ENCODE data around the gene MYOM1. TPM values are rescaled to one million over a fixed set of nuclear protein-coding genes. Genes with fewer than 3 reads are reported as not detected.

Gene MYOM1
- total RNA-seq, 1 donor from 2014 or later, result 2.0 TPM

- TF ChIP-seq, protein P1, sequence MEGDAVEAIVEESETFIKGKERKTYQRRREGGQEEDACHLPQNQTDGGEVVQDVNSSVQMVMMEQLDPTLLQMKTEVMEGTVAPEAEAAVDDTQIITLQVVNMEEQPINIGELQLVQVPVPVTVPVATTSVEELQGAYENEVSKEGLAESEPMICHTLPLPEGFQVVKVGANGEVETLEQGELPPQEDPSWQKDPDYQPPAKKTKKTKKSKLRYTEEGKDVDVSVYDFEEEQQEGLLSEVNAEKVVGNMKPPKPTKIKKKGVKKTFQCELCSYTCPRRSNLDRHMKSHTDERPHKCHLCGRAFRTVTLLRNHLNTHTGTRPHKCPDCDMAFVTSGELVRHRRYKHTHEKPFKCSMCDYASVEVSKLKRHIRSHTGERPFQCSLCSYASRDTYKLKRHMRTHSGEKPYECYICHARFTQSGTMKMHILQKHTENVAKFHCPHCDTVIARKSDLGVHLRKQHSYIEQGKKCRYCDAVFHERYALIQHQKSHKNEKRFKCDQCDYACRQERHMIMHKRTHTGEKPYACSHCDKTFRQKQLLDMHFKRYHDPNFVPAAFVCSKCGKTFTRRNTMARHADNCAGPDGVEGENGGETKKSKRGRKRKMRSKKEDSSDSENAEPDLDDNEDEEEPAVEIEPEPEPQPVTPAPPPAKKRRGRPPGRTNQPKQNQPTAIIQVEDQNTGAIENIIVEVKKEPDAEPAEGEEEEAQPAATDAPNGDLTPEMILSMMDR (conservative IDR thresholded peaks at IDR 0.05), result peak; percentile 92
- Mint-ChIP-seq H3K9me3 (peaks cover 11% of the 10 kb centered on the region), H3K4me3 (peak overlapping the region; percentile 3), H3K27ac (peak overlapping the region; percentile 11), H3K27me3 (no peaks in the 10 kb centered on the region), H3K36me3 (peaks cover 5% of the 10 kb centered on the region), H3K4me1 (ENCODE audit: unreplicated experiment) (peaks cover 6% of the 10 kb centered on the region)
- peak; percentile 88 for DNase-seq (ENCODE audit: extremely low spot score, unreplicated experiment)
Observed at GRCh38 chr18:3129053-3129864, 90.5 kb downstream of the MYOM1 start.

DNA sequence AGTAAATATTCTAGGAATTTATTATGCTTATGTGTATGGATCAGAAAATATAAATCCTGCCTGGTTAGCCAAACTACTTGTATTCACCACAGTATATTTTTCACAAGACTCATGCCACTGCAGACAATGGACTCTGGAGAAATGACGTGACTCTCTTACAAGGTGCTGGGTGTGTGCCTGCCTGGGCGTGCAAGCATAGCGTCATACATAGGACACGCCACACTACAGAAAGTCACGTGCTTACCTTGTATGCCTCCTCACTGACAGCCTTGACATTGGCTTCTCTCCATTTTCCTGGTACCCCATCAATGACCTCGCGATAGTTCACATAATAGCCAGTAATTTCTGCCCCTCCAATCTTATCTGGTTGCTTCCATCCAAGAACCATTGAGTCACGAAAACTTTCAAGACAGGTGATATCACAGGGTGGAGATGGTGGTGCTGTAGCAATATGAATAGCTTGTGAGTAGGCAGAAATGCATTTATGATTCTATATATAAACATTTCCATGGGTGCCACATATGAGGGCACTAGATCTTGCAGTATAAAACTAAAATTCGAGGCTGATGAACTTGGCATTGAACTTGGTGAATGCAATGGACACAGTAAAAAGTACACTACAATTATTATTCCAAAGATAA is 93.2 kb downstream of the MYOM1 start:
- Mint-ChIP-seq H3K36me3 (peaks cover 5% of the 10 kb centered on the region), H3K4me3 (no peak overlapping the region), H3K4me1 (ENCODE audit: unreplicated experiment) (peaks cover 6% of the 10 kb centered on the region), H3K27me3 (no peaks in the 10 kb centered on the region), H3K27ac (no peak overlapping the region), H3K9me3 (peaks cover 11% of the 10 kb centered on the region)
- DNase-seq (ENCODE audit: extremely low spot score, unreplicated experiment), result no peak
- TF ChIP-seq, protein P1 (conservative IDR thresholded peaks at IDR 0.05), result no peak

DNA sequence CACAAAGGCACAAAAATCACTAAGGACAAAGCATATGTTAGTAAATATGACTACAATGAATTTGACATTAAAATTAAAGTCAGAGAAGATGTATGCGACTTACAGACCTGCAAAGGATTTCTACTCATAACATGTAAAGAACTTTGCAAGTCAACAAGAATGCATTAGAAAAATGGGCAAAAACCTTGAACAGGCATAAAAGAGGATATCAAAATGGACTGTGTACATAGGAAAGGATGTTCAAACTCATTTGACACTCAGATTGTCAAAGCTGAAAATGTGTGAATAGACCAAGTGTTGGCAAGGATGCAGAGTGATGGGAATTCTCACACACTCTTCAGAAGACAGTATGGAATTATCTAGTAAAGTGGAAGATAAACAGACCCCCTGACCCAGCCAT is 94.9 kb downstream of the MYOM1 start:
- H3K4me1 Mint-ChIP-seq (ENCODE audit: unreplicated experiment), result peaks cover 6% of the 10 kb centered on the region
- H3K27me3 Mint-ChIP-seq, result no peaks in the 10 kb centered on the region
- peaks cover 5% of the 10 kb centered on the region for H3K36me3 Mint-ChIP-seq
- no peak for DNase-seq (ENCODE audit: extremely low spot score, unreplicated experiment)
- TF ChIP-seq, protein P1 (conservative IDR thresholded peaks at IDR 0.05), result no peak
- peaks cover 11% of the 10 kb centered on the region for H3K9me3 Mint-ChIP-seq
- H3K27ac Mint-ChIP-seq, result no peak overlapping the region
- no peak overlapping the region for H3K4me3 Mint-ChIP-seq

- H3K27ac Mint-ChIP-seq, result no peak overlapping the region
- H3K4me3 Mint-ChIP-seq, result no peak overlapping the region
- H3K27me3 Mint-ChIP-seq, result no peaks in the 10 kb centered on the region
- H3K4me1 Mint-ChIP-seq (ENCODE audit: unreplicated experiment), result peaks cover 4% of the 10 kb centered on the region
- no peak for DNase-seq (ENCODE audit: extremely low spot score, unreplicated experiment)
- peaks cover 11% of the 10 kb centered on the region for H3K9me3 Mint-ChIP-seq
- peaks cover 5% of the 10 kb centered on the region for H3K36me3 Mint-ChIP-seq
- TF ChIP-seq, protein P1 (conservative IDR thresholded peaks at IDR 0.05), result no peak
Observed at GRCh38 chr18:3122851-3123250, 96.9 kb downstream of the MYOM1 start.

DNA sequence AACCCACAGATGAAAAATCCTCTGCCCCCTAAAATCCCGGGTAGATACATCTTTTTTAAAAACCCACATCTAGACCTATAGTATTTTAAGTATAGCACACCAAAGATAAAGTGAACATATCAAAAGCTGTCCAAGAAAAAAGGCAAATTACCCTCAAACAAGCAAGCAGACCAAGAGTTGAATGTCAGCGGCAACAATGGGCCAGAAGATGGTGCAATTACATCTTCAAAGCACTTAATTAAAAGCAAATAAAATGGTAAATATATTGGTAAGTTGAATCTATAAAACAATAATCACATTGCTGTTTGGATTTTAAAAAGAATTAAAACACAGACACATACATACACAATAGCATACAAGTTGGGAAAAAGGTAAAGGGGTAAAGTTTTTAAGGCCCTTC is 98.5 kb downstream of the MYOM1 start:
- Mint-ChIP-seq H3K27me3 (no peaks in the 10 kb centered on the region), H3K4me3 (no peak overlapping the region), H3K4me1 (ENCODE audit: unreplicated experiment) (peaks cover 4% of the 10 kb centered on the region), H3K9me3 (peaks cover 7% of the 10 kb centered on the region), H3K27ac (no peak overlapping the region), H3K36me3 (no peaks in the 10 kb centered on the region)
- TF ChIP-seq, protein P1 (conservative IDR thresholded peaks at IDR 0.05), result no peak
- DNase-seq (ENCODE audit: extremely low spot score, unreplicated experiment), result no peak
